SU-DHL-6 (cell line): ENCODE data around the gene GORASP1.

Experiments used
- H2AFZ ChIP-seq: fragments of 200-600 bp; sonication (generic); 2 replicates; pipeline ENCODE4 v1.6.1; 2014; ENCODE audit warnings: low read depth, mild to moderate bottlenecking, moderate library complexity, mixed read lengths, antibody characterized with exemption, low read length; ENCODE audit not compliant: severe bottlenecking
- H3F3A ChIP-seq: fragments of 200-600 bp; shearing (Covaris generic); 2 replicates; pipeline ENCODE4 v1.6.0; 2016; ENCODE audit warnings: antibody characterized with exemption, mild to moderate bottlenecking; ENCODE audit not compliant: insufficient read depth
- H3K27ac ChIP-seq: fragments of 200-600 bp; sonication (generic); 2 replicates; pipeline ENCODE4 v1.5.1; 2016; ENCODE audit warnings: low read depth, mild to moderate bottlenecking, low read length, moderate library complexity, mixed read lengths
- H3K27me3 ChIP-seq: fragments of 200-600 bp; sonication (generic), shearing (Covaris generic); 2 replicates; pipeline ENCODE4 v1.6.0; 2014; ENCODE audit warnings: mild to moderate bottlenecking, low read length
- H3K36me3 ChIP-seq: fragments of 200-600 bp; sonication (generic); 2 replicates; pipeline ENCODE4 v1.6.1; 2014; ENCODE audit warnings: mild to moderate bottlenecking, low read length, mixed read lengths
- H3K4me2 ChIP-seq: fragments of 300-600, 200-600 bp; shearing (Covaris generic), sonication (generic); 2 replicates; pipeline ENCODE4 v1.6.0; 2014; ENCODE audit warnings: low read length, low read depth, mild to moderate bottlenecking; ENCODE audit not compliant: poor library complexity, severe bottlenecking
- H3K4me3 ChIP-seq: fragments of 200-600 bp; sonication (generic); 2 replicates; pipeline ENCODE4 v1.5.1; 2014; ENCODE audit warnings: antibody characterized with exemption, low read length, mild to moderate bottlenecking, mixed read lengths; ENCODE audit not compliant: insufficient read depth, poor library complexity, severe bottlenecking
- H3K79me2 ChIP-seq: fragments of 200-600 bp; sonication (generic); 2 replicates; pipeline ENCODE4 v1.6.1; 2014; ENCODE audit warnings: mild to moderate bottlenecking, low read length, moderate library complexity; ENCODE audit not compliant: insufficient read depth
- H3K9ac ChIP-seq: fragments of 200-600 bp; sonication (generic); 2 replicates; pipeline ENCODE4 v1.7.0; 2014; ENCODE audit warnings: mild to moderate bottlenecking, low read length
- H3K9me2 ChIP-seq: fragments of 200-600 bp; sonication (generic); replicated peaks from 2 replicates; pipeline ENCODE4 v1.6.1; 2014; ENCODE audit warnings: low read length; ENCODE audit not compliant: insufficient read depth
- H3K9me3 ChIP-seq: fragments of 200-600 bp; sonication (generic); 2 replicates; pipeline ENCODE4 v1.6.1; 2014; ENCODE audit warnings: low read length, mixed read lengths; ENCODE audit not compliant: insufficient read depth
- H4K20me1 ChIP-seq: fragments of 200-600 bp; sonication (generic); 2 replicates; pipeline ENCODE4 v1.6.1; 2014; ENCODE audit warnings: low read depth, mild to moderate bottlenecking, antibody characterized with exemption, low read length, moderate library complexity, mixed read lengths
- CTCF ChIP-seq: fragments of 200-600 bp; sonication (generic); IDR thresholded peaks from one replicate; pipeline ENCODE4 v1.5.1; 2017; ENCODE audit warnings: antibody characterized with exemption, mild to moderate bottlenecking, low read length, moderate library complexity; ENCODE audit not compliant: insufficient read depth, poor library complexity, severe bottlenecking
- EZH2phosphoT487 ChIP-seq: fragments of 200-600 bp; sonication (generic), shearing (Covaris generic); conservative IDR thresholded peaks from 2 replicates; pipeline ENCODE4 v1.6.1; 2018; ENCODE audit warnings: mild to moderate bottlenecking, antibody characterized with exemption, low read length, moderate library complexity, mixed read lengths

GORASP1 gene

GRCh38 chr3:39088456-39088855, 19.0 kb downstream of the GORASP1 start:
- H2AFZ ChIP-seq: no peak overlapping the region
- no peaks in the 10 kb centered on the region for H3F3A ChIP-seq
- no peaks in the 10 kb centered on the region for H4K20me1 ChIP-seq
- no peak overlapping the region for H3K4me3 ChIP-seq
- H3K36me3 ChIP-seq: no peaks in the 10 kb centered on the region
- no peak overlapping the region for H3K9ac ChIP-seq
- H3K27me3 ChIP-seq: no peaks in the 10 kb centered on the region
- H3K79me2 ChIP-seq: no peaks in the 10 kb centered on the region
- no peak overlapping the region for H3K4me2 ChIP-seq
- TF ChIP-seq CTCF (no peak), EZH2phosphoT487 (no peak)
- H3K9me3 ChIP-seq: no peaks in the 10 kb centered on the region
- no peaks in the 10 kb centered on the region for H3K9me2 ChIP-seq
- no peak overlapping the region for H3K27ac ChIP-seq

GRCh38 chr3:39086144-39086543, 21.3 kb downstream of the GORASP1 start:
- Histone ChIP-seq H3K27ac (no peak overlapping the region), H3K9me2 (no peaks in the 10 kb centered on the region), H3K4me2 (no peak overlapping the region), H4K20me1 (no peaks in the 10 kb centered on the region), H3K27me3 (no peaks in the 10 kb centered on the region), H3K9me3 (no peaks in the 10 kb centered on the region), H3F3A (no peaks in the 10 kb centered on the region), H3K4me3 (no peak overlapping the region), H3K36me3 (no peaks in the 10 kb centered on the region), H2AFZ (no peak overlapping the region), H3K9ac (no peak overlapping the region), H3K79me2 (no peaks in the 10 kb centered on the region)
- TF ChIP-seq CTCF: no peak
- TF ChIP-seq EZH2phosphoT487: no peak

- Histone ChIP-seq H3K36me3 (no peaks in the 10 kb centered on the region), H3K79me2 (no peaks in the 10 kb centered on the region)
These were observed 24.6 kb downstream of the GORASP1 start for GRCh38 chr3:39082666-39083313.

More at GRCh38 chr3:39082666-39083313, 24.6 kb downstream of the GORASP1 start:
- Histone ChIP-seq H3K9me3 (no peaks in the 10 kb centered on the region), H3K9me2 (no peaks in the 10 kb centered on the region), H3K27ac (no peak overlapping the region), H3K9ac (no peak overlapping the region), H4K20me1 (no peaks in the 10 kb centered on the region), H3K4me3 (no peak overlapping the region), H3K27me3 (no peaks in the 10 kb centered on the region), H2AFZ (no peak overlapping the region), H3K4me2 (no peak overlapping the region), H3F3A (no peaks in the 10 kb centered on the region)
- TF ChIP-seq CTCF (no peak), EZH2phosphoT487 (no peak)
